Activated T-cell treated with anti-CD3 and anti-CD28 coated beads, Interleukin-2, amount 50 U/mL, for 24 hours (primary cell): ENCODE results near the gene LPIN1.

Experiments used
- DNase-seq: peaks from one replicate; pipeline ENCODE4 v3.0.0-alpha.2; 2020
- H3K27ac Mint-ChIP-seq: 2 replicates; pipeline ENCODE4 v1.8.0; 2020; ENCODE audit warnings: mild to moderate bottlenecking, mixed read lengths
- H3K27me3 Mint-ChIP-seq: 2 replicates; pipeline ENCODE4 v1.8.0; 2020; ENCODE audit warnings: mixed read lengths
- H3K36me3 Mint-ChIP-seq: 2 replicates; pipeline ENCODE4 v1.8.0; 2020; ENCODE audit warnings: low read depth, mixed read lengths
- H3K4me1 Mint-ChIP-seq: 2 replicates; pipeline ENCODE4 v1.8.0; 2020; ENCODE audit warnings: low read depth, mixed read lengths
- H3K4me3 Mint-ChIP-seq: 2 replicates; pipeline ENCODE4 v1.8.0; 2020; ENCODE audit warnings: mild to moderate bottlenecking, moderate library complexity, mixed read lengths
- H3K9me3 Mint-ChIP-seq: 2 replicates; pipeline ENCODE4 v1.8.0; 2020; ENCODE audit warnings: mixed read lengths

The LPIN1 gene

GRCh38 chr2:11709293-11709692, 37.1 kb upstream of the LPIN1 start:
- no peaks in the 10 kb centered on the region for H3K36me3 Mint-ChIP-seq
- H3K9me3 Mint-ChIP-seq, result no peaks in the 10 kb centered on the region
- no peaks in the 10 kb centered on the region for H3K27me3 Mint-ChIP-seq
- no peaks in the 10 kb centered on the region for H3K4me1 Mint-ChIP-seq
- no peak for DNase-seq
- no peak overlapping the region for H3K27ac Mint-ChIP-seq
- no peak overlapping the region for H3K4me3 Mint-ChIP-seq

- H3K9me3 Mint-ChIP-seq, result no peaks in the 10 kb centered on the region
- no peak overlapping the region for H3K4me3 Mint-ChIP-seq
- no peaks in the 10 kb centered on the region for H3K36me3 Mint-ChIP-seq
- H3K27ac Mint-ChIP-seq, result no peak overlapping the region
- no peak for DNase-seq
- H3K4me1 Mint-ChIP-seq, result no peaks in the 10 kb centered on the region
- no peaks in the 10 kb centered on the region for H3K27me3 Mint-ChIP-seq
Observed at GRCh38 chr2:11710210-11710609, 36.2 kb upstream of the LPIN1 start.

GRCh38 chr2:11710632-11711353, 35.6 kb upstream of the LPIN1 start:
- Mint-ChIP-seq H3K27me3 (no peaks in the 10 kb centered on the region), H3K36me3 (no peaks in the 10 kb centered on the region), H3K4me3 (no peak overlapping the region), H3K4me1 (no peaks in the 10 kb centered on the region), H3K27ac (no peak overlapping the region), H3K9me3 (no peaks in the 10 kb centered on the region)
- DNase-seq, result no peak

- no peaks in the 10 kb centered on the region for H3K36me3 Mint-ChIP-seq
- DNase-seq, result no peak
- H3K4me1 Mint-ChIP-seq, result no peaks in the 10 kb centered on the region
- H3K9me3 Mint-ChIP-seq, result no peaks in the 10 kb centered on the region
- H3K27ac Mint-ChIP-seq, result no peak overlapping the region
- H3K4me3 Mint-ChIP-seq, result no peak overlapping the region
- no peaks in the 10 kb centered on the region for H3K27me3 Mint-ChIP-seq
Observed at GRCh38 chr2:11711354-11711716, 35.1 kb upstream of the LPIN1 start.

- Mint-ChIP-seq H3K4me3 (no peak overlapping the region), H3K36me3 (no peaks in the 10 kb centered on the region), H3K9me3 (no peaks in the 10 kb centered on the region), H3K4me1 (no peaks in the 10 kb centered on the region), H3K27ac (no peak overlapping the region), H3K27me3 (peaks cover under 1% of the 10 kb centered on the region)
- DNase-seq, result no peak
Observed at GRCh38 chr2:11711751-11712150, 34.7 kb upstream of the LPIN1 start.

GRCh38 chr2:11712866-11713265, 33.6 kb upstream of the LPIN1 start:
- DNase-seq, result no peak
- Mint-ChIP-seq H3K9me3 (no peaks in the 10 kb centered on the region), H3K36me3 (no peaks in the 10 kb centered on the region), H3K4me3 (no peak overlapping the region), H3K4me1 (no peaks in the 10 kb centered on the region), H3K27ac (no peak overlapping the region), H3K27me3 (peaks cover 8% of the 10 kb centered on the region)

GRCh38 chr2:11713815-11714214, 32.6 kb upstream of the LPIN1 start:
- Mint-ChIP-seq H3K27ac (no peak overlapping the region), H3K4me3 (no peak overlapping the region), H3K4me1 (no peaks in the 10 kb centered on the region), H3K9me3 (no peaks in the 10 kb centered on the region), H3K27me3 (peaks cover 13% of the 10 kb centered on the region), H3K36me3 (no peaks in the 10 kb centered on the region)
- no peak for DNase-seq

GRCh38 chr2:11715987-11716652, 30.3 kb upstream of the LPIN1 start:
- DNase-seq, result no peak
- no peak overlapping the region for H3K27ac Mint-ChIP-seq

GRCh38 chr2:11716689-11717321, 29.6 kb upstream of the LPIN1 start:
- Mint-ChIP-seq H3K4me1 (peaks cover 9% of the 10 kb centered on the region), H3K36me3 (no peaks in the 10 kb centered on the region), H3K27me3 (peaks cover 22% of the 10 kb centered on the region), H3K4me3 (no peak overlapping the region), H3K9me3 (no peaks in the 10 kb centered on the region), H3K27ac (no peak overlapping the region)
- no peak for DNase-seq

More at GRCh38 chr2:11715987-11716652, 30.3 kb upstream of the LPIN1 start:
- peaks cover 22% of the 10 kb centered on the region for H3K27me3 Mint-ChIP-seq
- no peaks in the 10 kb centered on the region for H3K36me3 Mint-ChIP-seq
- H3K4me1 Mint-ChIP-seq, result peaks cover 9% of the 10 kb centered on the region
- no peaks in the 10 kb centered on the region for H3K9me3 Mint-ChIP-seq
- H3K4me3 Mint-ChIP-seq, result no peak overlapping the region

GRCh38 chr2:11717623-11718022, 28.8 kb upstream of the LPIN1 start:
- Mint-ChIP-seq H3K27ac (no peak overlapping the region), H3K36me3 (no peaks in the 10 kb centered on the region), H3K4me1 (peaks cover 9% of the 10 kb centered on the region), H3K9me3 (no peaks in the 10 kb centered on the region), H3K27me3 (peaks cover 22% of the 10 kb centered on the region), H3K4me3 (no peak overlapping the region)
- no peak for DNase-seq

- no peak for DNase-seq
- Mint-ChIP-seq H3K36me3 (no peaks in the 10 kb centered on the region), H3K27ac (no peak overlapping the region), H3K4me1 (peaks cover 9% of the 10 kb centered on the region), H3K9me3 (no peaks in the 10 kb centered on the region), H3K27me3 (peaks cover 26% of the 10 kb centered on the region), H3K4me3 (no peak overlapping the region)
Observed at GRCh38 chr2:11718606-11719005, 27.8 kb upstream of the LPIN1 start.

- Mint-ChIP-seq H3K27ac (no peak overlapping the region), H3K9me3 (no peaks in the 10 kb centered on the region), H3K4me3 (no peak overlapping the region), H3K4me1 (peaks cover 9% of the 10 kb centered on the region), H3K36me3 (no peaks in the 10 kb centered on the region), H3K27me3 (peaks cover 26% of the 10 kb centered on the region)
- no peak for DNase-seq
Observed at GRCh38 chr2:11719230-11719977, 27.0 kb upstream of the LPIN1 start.

- Mint-ChIP-seq H3K27ac (no peak overlapping the region), H3K4me3 (no peak overlapping the region), H3K36me3 (no peaks in the 10 kb centered on the region), H3K4me1 (peaks cover 9% of the 10 kb centered on the region), H3K9me3 (no peaks in the 10 kb centered on the region), H3K27me3 (peaks cover 26% of the 10 kb centered on the region)
- no peak for DNase-seq
Observed at GRCh38 chr2:11720752-11721151, 25.7 kb upstream of the LPIN1 start.

GRCh38 chr2:11722292-11723060, 24.0 kb upstream of the LPIN1 start:
- DNase-seq, result no peak
- peaks cover 9% of the 10 kb centered on the region for H3K4me1 Mint-ChIP-seq

More at GRCh38 chr2:11722292-11723060, 24.0 kb upstream of the LPIN1 start:
- no peak overlapping the region for H3K4me3 Mint-ChIP-seq
- no peaks in the 10 kb centered on the region for H3K36me3 Mint-ChIP-seq
- no peak overlapping the region for H3K27ac Mint-ChIP-seq
- H3K27me3 Mint-ChIP-seq, result peaks cover 21% of the 10 kb centered on the region
- no peaks in the 10 kb centered on the region for H3K9me3 Mint-ChIP-seq
